HEK293T (cell line): ENCODE results near the gene IL22RA2.

Source experiments
- CTCF ChIA-PET: fragments of 350-600 bp; formaldehyde crosslinking; extraction: SDS; loops from one replicate; lab custom pipeline; 2021; ENCODE audit warnings: antibody characterized with exemption, inconsistent platforms; lab: Yijun Ruan, JAX
- POLR2A ChIA-PET: fragments of 350-600 bp; formaldehyde crosslinking; extraction: SDS; loops from one replicate; lab custom pipeline; 2020; ENCODE audit warnings: antibody characterized with exemption, inconsistent platforms; lab: Yijun Ruan, JAX
- DNase-seq: peaks from one replicate; pipeline ENCODE4 v3.0.0; 2012; ENCODE audit warnings: mixed read lengths; ENCODE audit errors: extremely low spot score
- ARNT ChIP-seq: fragments of 450-650 bp; IDR thresholded peaks from 2 replicates; pipeline ENCODE4 v1.6.1; 2017; ENCODE audit warnings: mild to moderate bottlenecking
- BHLHE40 ChIP-seq: fragments of 450-650 bp; IDR thresholded peaks from 2 replicates; pipeline ENCODE4 v1.6.1; 2016; ENCODE audit warnings: mild to moderate bottlenecking, moderate library complexity, borderline replicate concordance
- CTBP1 ChIP-seq: fragments of 450-650 bp; IDR thresholded peaks from 2 replicates; pipeline ENCODE4 v1.6.1; 2016; ENCODE audit warnings: borderline replicate concordance
- ELF4 ChIP-seq: fragments of 450-650 bp; IDR thresholded peaks from 2 replicates; pipeline ENCODE4 v1.6.1; 2017; ENCODE audit warnings: antibody characterized with exemption
- FOXA1 ChIP-seq: fragments of 450-650 bp; IDR thresholded peaks from 2 replicates; pipeline ENCODE4 v1.6.1; 2016; ENCODE audit warnings: mild to moderate bottlenecking
- FOXK2 ChIP-seq: fragments of 450-650 bp; IDR thresholded peaks from 2 replicates; pipeline ENCODE4 v1.6.1; 2016; ENCODE audit warnings: mild to moderate bottlenecking
- FOXM1 ChIP-seq: fragments of 450-650 bp; IDR thresholded peaks from 2 replicates; pipeline ENCODE4 v1.6.1; 2017; ENCODE audit warnings: mild to moderate bottlenecking, borderline replicate concordance
- HDGF ChIP-seq: fragments of 450-650 bp; IDR thresholded peaks from 2 replicates; pipeline ENCODE4 v1.6.1; 2017; ENCODE audit warnings: antibody characterized with exemption, borderline replicate concordance
- L3MBTL2 ChIP-seq: fragments of 450-650 bp; conservative IDR thresholded peaks from 2 replicates; pipeline ENCODE4 v1.6.1; 2016; ENCODE audit warnings: mild to moderate bottlenecking
- LEF1 ChIP-seq: fragments of 450-650 bp; IDR thresholded peaks from 2 replicates; pipeline ENCODE4 v1.6.1; 2017; ENCODE audit warnings: mild to moderate bottlenecking, borderline replicate concordance
- NFRKB ChIP-seq: fragments of 450-650 bp; IDR thresholded peaks from 2 replicates; pipeline ENCODE4 v1.6.1; 2016; ENCODE audit warnings: mild to moderate bottlenecking, moderate library complexity
- PKNOX1 ChIP-seq: fragments of 450-650 bp; IDR thresholded peaks from 2 replicates; pipeline ENCODE4 v1.6.1; 2016
- SP1 ChIP-seq: fragments of 450-650 bp; IDR thresholded peaks from 2 replicates; pipeline ENCODE4 v1.6.1; 2017
- SUZ12 ChIP-seq: fragments of 450-650 bp; IDR thresholded peaks from 2 replicates; pipeline ENCODE4 v1.6.1; 2016; ENCODE audit warnings: mild to moderate bottlenecking
- TARDBP ChIP-seq: fragments of 450-650 bp; IDR thresholded peaks from 2 replicates; pipeline ENCODE4 v1.6.1; 2016
- ZNF384 ChIP-seq: fragments of 450-650 bp; IDR thresholded peaks from 2 replicates; pipeline ENCODE4 v1.6.1; 2016

IL22RA2 gene

GRCh38 chr6:137104926-137105325 lies 68.5 kb downstream of the IL22RA2 start:
- POLR2A ChIA-PET = no interaction called here
- no peak for DNase-seq
- CTCF ChIA-PET = no interaction called here
- TF ChIP-seq SP1 (no peak), PKNOX1 (no peak), FOXM1 (no peak), L3MBTL2 (no peak), LEF1 (no peak), BHLHE40 (no peak), ZNF384 (no peak), HDGF (no peak), ARNT (no peak), TARDBP (no peak), ELF4 (no peak), SUZ12 (no peak), FOXA1 (no peak), NFRKB (no peak), CTBP1 (no peak)

GRCh38 chr6:137102851-137103492 lies 70.5 kb downstream of the IL22RA2 start:
- no peak for DNase-seq
- TF ChIP-seq PKNOX1 (no peak), HDGF (no peak), SUZ12 (no peak), SP1 (no peak), L3MBTL2 (no peak), LEF1 (no peak)
- ChIA-PET CTCF (interaction anchor here (0.8 kb wide), 1 partner anchor 9 kb away, joined by 3 read pairs; no protein-coding TSS in a partner anchor), POLR2A (no interaction called here)

GRCh38 chr6:137102050-137102848 lies 71.2 kb downstream of the IL22RA2 start:
- no peak for DNase-seq
- TF ChIP-seq SP1 (no peak), FOXA1 (no peak), HDGF (no peak), L3MBTL2 (no peak), ZNF384 (no peak), BHLHE40 (no peak), ELF4 (no peak)
- ChIA-PET CTCF (interaction anchor here (0.8 kb wide), 1 partner anchor 8 kb away, joined by 3 read pairs; no protein-coding TSS in a partner anchor), POLR2A (no interaction called here)

- no peak for DNase-seq
- ChIA-PET POLR2A (no interaction called here), CTCF (no interaction called here)
- TF ChIP-seq SP1 (no peak), CTBP1 (no peak), PKNOX1 (no peak), SUZ12 (no peak), NFRKB (no peak), ZNF384 (no peak), FOXA1 (no peak), FOXM1 (no peak), ARNT (no peak), HDGF (no peak), L3MBTL2 (no peak), TARDBP (no peak), FOXK2 (no peak), BHLHE40 (no peak), ELF4 (no peak), LEF1 (no peak)
These were observed 73.6 kb downstream of the IL22RA2 start for GRCh38 chr6:137099689-137100403.

GRCh38 chr6:137097526-137097925 lies 75.9 kb downstream of the IL22RA2 start:
- ChIA-PET CTCF (interaction anchor here (0.7 to 0.9 kb wide), 2 partner anchors 152 to 217 kb away, joined by 3 read pairs; no protein-coding TSS in a partner anchor), POLR2A (no interaction called here)
- TF ChIP-seq ARNT = no peak
- TF ChIP-seq L3MBTL2 = no peak
- no peak for TF ChIP-seq FOXM1
- no peak for TF ChIP-seq PKNOX1
- no peak for TF ChIP-seq LEF1
- TF ChIP-seq FOXK2 = no peak
- no peak for TF ChIP-seq SUZ12
- TF ChIP-seq TARDBP = no peak
- TF ChIP-seq FOXA1 = no peak
- TF ChIP-seq ELF4 = no peak
- no peak for TF ChIP-seq NFRKB
- no peak for TF ChIP-seq ZNF384
- TF ChIP-seq HDGF = no peak
- TF ChIP-seq CTBP1 = no peak
- no peak for TF ChIP-seq BHLHE40
- TF ChIP-seq SP1 = no peak
- DNase-seq = no peak
